ENCODE data around the gene MYNN. TPM values are rescaled to one million over a fixed set of nuclear protein-coding genes. Genes with fewer than 3 reads are reported as not detected.

MYNN gene
- total RNA-seq, 1 experiment from 2014 or later, result 12.9 TPM

GRCh38 chr3:169755488-169755887 lies 17.7 kb upstream of the MYNN start:
- no TSS peak for BruUV-seq (replicated peaks)
- ChIA-PET POLR2A (ENCODE audit: unreplicated experiment) (no interaction called here), CTCF (no interaction called here)
- DNase-seq (no peak), ATAC-seq (no peak)
- Histone ChIP-seq H3K27me3 (ENCODE audit: low read length) (no peaks in the 10 kb centered on the region), H3K4me2 (ENCODE audit: low read length) (no peak overlapping the region), H3K4me1 (ENCODE audit: insufficient read depth, low read length) (peaks cover 24% of the 10 kb centered on the region), H3K79me2 (ENCODE audit: low read length) (no peaks in the 10 kb centered on the region), H3K9me2 (replicated peaks; ENCODE audit: low read length) (0 out of 2 replicates have a peak, but pooled peaks cover 3% of the 10 kb centered on the region), H3K9ac (ENCODE audit: low read length) (no peak overlapping the region), H2AFZ (ENCODE audit: low read length) (no peak overlapping the region), H3K36me3 (ENCODE audit: low read depth, low read length) (no peaks in the 10 kb centered on the region), H3F3A (ENCODE audit: low read length, unreplicated experiment) (no peaks in the 10 kb centered on the region), H3K27ac (ENCODE audit: low read length) (no peak overlapping the region), H3K9me3 (ENCODE audit: low read length) (no peaks in the 10 kb centered on the region), H4K20me1 (ENCODE audit: low read length) (no peaks in the 10 kb centered on the region), H3K4me3 (ENCODE audit: low read length) (no peak overlapping the region)
- TF ChIP-seq EZH2phosphoT487 (IDR thresholded peaks at IDR 0.05; ENCODE audit: borderline replicate concordance, low read length), result no peak
- intact Hi-C loops (cut with micrococcal nuclease), result no loop called here

- BruUV-seq (replicated peaks), result no TSS peak
- POLR2A ChIA-PET (ENCODE audit: unreplicated experiment), result interaction anchor here (0.6 kb wide), 1 partner anchor 430 kb away, joined by 6 read pairs; no protein-coding TSS in a partner anchor
- CTCF ChIA-PET, result no interaction called here
- DNase-seq (no peak), ATAC-seq (no peak)
- Histone ChIP-seq H3K36me3 (ENCODE audit: low read depth, low read length) (no peaks in the 10 kb centered on the region), H3K9me2 (replicated peaks; ENCODE audit: low read length) (0 out of 2 replicates have a peak, but pooled peaks cover 3% of the 10 kb centered on the region), H3K79me2 (ENCODE audit: low read length) (no peaks in the 10 kb centered on the region), H3K9me3 (ENCODE audit: low read length) (no peaks in the 10 kb centered on the region), H3K27ac (ENCODE audit: low read length) (0 out of 2 replicates have a peak overlapping the region, but pooled peaks have one; percentile 55), H2AFZ (ENCODE audit: low read length) (no peak overlapping the region), H3K4me2 (ENCODE audit: low read length) (no peak overlapping the region), H3K27me3 (ENCODE audit: low read length) (no peaks in the 10 kb centered on the region), H3K4me3 (ENCODE audit: low read length) (no peak overlapping the region), H3F3A (ENCODE audit: low read length, unreplicated experiment) (no peaks in the 10 kb centered on the region), H3K9ac (ENCODE audit: low read length) (no peak overlapping the region), H3K4me1 (ENCODE audit: insufficient read depth, low read length) (peaks cover 24% of the 10 kb centered on the region), H4K20me1 (ENCODE audit: low read length) (no peaks in the 10 kb centered on the region)
- no peak for TF ChIP-seq EZH2 (IDR thresholded peaks at IDR 0.05; ENCODE audit: low read length, unreplicated experiment)
- TF ChIP-seq CTCF (conservative IDR thresholded peaks at IDR 0.05; ENCODE audit: low read depth, low read length), result no peak
- no peak for TF ChIP-seq EZH2phosphoT487 (IDR thresholded peaks at IDR 0.05; ENCODE audit: borderline replicate concordance, low read length)
- intact Hi-C loops (cut with micrococcal nuclease), result no loop called here
These were observed 14.7 kb upstream of the MYNN start for GRCh38 chr3:169758359-169758994.

GRCh38 chr3:169759256-169759655 lies 13.9 kb upstream of the MYNN start:
- no TSS peak for BruUV-seq (replicated peaks)
- H3K27me3 ChIP-seq (ENCODE audit: low read length), result no peaks in the 10 kb centered on the region
- H2AFZ ChIP-seq (ENCODE audit: low read length), result no peak overlapping the region
- H3K4me2 ChIP-seq (ENCODE audit: low read length), result peak overlapping the region; percentile 18; the same call in 1 of the 2 replicates
- CTCF ChIA-PET, result no interaction called here
- H3K4me3 ChIP-seq (ENCODE audit: low read length), result no peak overlapping the region
- TF ChIP-seq CTCF (conservative IDR thresholded peaks at IDR 0.05; ENCODE audit: low read depth, low read length) (no peak), EZH2phosphoT487 (IDR thresholded peaks at IDR 0.05; ENCODE audit: borderline replicate concordance, low read length) (no peak), EZH2 (IDR thresholded peaks at IDR 0.05; ENCODE audit: low read length, unreplicated experiment) (no peak)
- DNase-seq, result peak; percentile 87
- peaks cover 24% of the 10 kb centered on the region for H3K4me1 ChIP-seq (ENCODE audit: insufficient read depth, low read length)
- intact Hi-C loops (cut with micrococcal nuclease), result no loop called here
- H3K9me3 ChIP-seq (ENCODE audit: low read length), result no peaks in the 10 kb centered on the region
- no peaks in the 10 kb centered on the region for H3K36me3 ChIP-seq (ENCODE audit: low read depth, low read length)
- H3F3A ChIP-seq (ENCODE audit: low read length, unreplicated experiment), result no peaks in the 10 kb centered on the region
- 0 out of 2 replicates have a peak, but pooled peaks cover 3% of the 10 kb centered on the region for H3K9me2 ChIP-seq (replicated peaks; ENCODE audit: low read length)
- H3K79me2 ChIP-seq (ENCODE audit: low read length), result no peaks in the 10 kb centered on the region
- POLR2A ChIA-PET (ENCODE audit: unreplicated experiment), result no interaction called here
- peak; percentile 76 for ATAC-seq
- H3K9ac ChIP-seq (ENCODE audit: low read length), result no peak overlapping the region
- no peaks in the 10 kb centered on the region for H4K20me1 ChIP-seq (ENCODE audit: low read length)
- H3K27ac ChIP-seq (ENCODE audit: low read length), result peak overlapping the region; percentile 55
